Activated T-cell treated with anti-CD3 and anti-CD28 coated beads, Interleukin-2, amount 50 U/mL, for 24 hours (primary cell): Measurements from ENCODE around the gene PALM3.
A peak's percentile ranks its signal among the peaks of the same experiment; 100 is the strongest.
"Not testable (repeated sequence)": the region's sequence is repeated elsewhere in the genome, so short reads cannot be mapped to it uniquely, and the experiment has no call there.

Source experiments
- DNase-seq: peaks from one replicate; pipeline ENCODE4 v3.0.0-alpha.2; 2020
- H3K27ac Mint-ChIP-seq: 2 replicates; pipeline ENCODE4 v1.8.0; 2020; ENCODE audit warnings: mild to moderate bottlenecking, mixed read lengths
- H3K27me3 Mint-ChIP-seq: 2 replicates; pipeline ENCODE4 v1.8.0; 2020; ENCODE audit warnings: mixed read lengths
- H3K36me3 Mint-ChIP-seq: 2 replicates; pipeline ENCODE4 v1.8.0; 2020; ENCODE audit warnings: low read depth, mixed read lengths
- H3K4me1 Mint-ChIP-seq: 2 replicates; pipeline ENCODE4 v1.8.0; 2020; ENCODE audit warnings: low read depth, mixed read lengths
- H3K4me3 Mint-ChIP-seq: 2 replicates; pipeline ENCODE4 v1.8.0; 2020; ENCODE audit warnings: mild to moderate bottlenecking, moderate library complexity, mixed read lengths
- H3K9me3 Mint-ChIP-seq: 2 replicates; pipeline ENCODE4 v1.8.0; 2020; ENCODE audit warnings: mixed read lengths

The PALM3 gene

GRCh38 chr19:14019739-14020138 lies 42.1 kb downstream of the PALM3 start:
- not testable (repeated sequence) for H3K27ac Mint-ChIP-seq, H3K4me3 Mint-ChIP-seq, H3K9me3 Mint-ChIP-seq, H3K36me3 Mint-ChIP-seq, DNase-seq, H3K27me3 Mint-ChIP-seq
- peaks cover 13% of the 10 kb centered on the region for H3K4me1 Mint-ChIP-seq

GRCh38 chr19:14019100-14019499 lies 42.8 kb downstream of the PALM3 start:
- H3K36me3 Mint-ChIP-seq = no peaks in the 10 kb centered on the region
- H3K4me1 Mint-ChIP-seq = peaks cover 13% of the 10 kb centered on the region
- no peaks in the 10 kb centered on the region for H3K9me3 Mint-ChIP-seq
- H3K4me3 Mint-ChIP-seq = no peak overlapping the region
- no peaks in the 10 kb centered on the region for H3K27me3 Mint-ChIP-seq
- H3K27ac Mint-ChIP-seq = no peak overlapping the region
- DNase-seq = no peak

- H3K4me3 Mint-ChIP-seq = no peak overlapping the region
These were observed 46.3 kb downstream of the PALM3 start for GRCh38 chr19:14015524-14016035.

GRCh38 chr19:14012378-14012915 lies 49.4 kb downstream of the PALM3 start:
- no peak for DNase-seq
- H3K27me3 Mint-ChIP-seq = no peaks in the 10 kb centered on the region
- no peak overlapping the region for H3K27ac Mint-ChIP-seq
- no peaks in the 10 kb centered on the region for H3K9me3 Mint-ChIP-seq
- H3K4me1 Mint-ChIP-seq = peaks cover 4% of the 10 kb centered on the region
- no peak overlapping the region for H3K4me3 Mint-ChIP-seq
- no peaks in the 10 kb centered on the region for H3K36me3 Mint-ChIP-seq

More at GRCh38 chr19:14015524-14016035, 46.3 kb downstream of the PALM3 start:
- Mint-ChIP-seq H3K27ac (no peak overlapping the region), H3K36me3 (no peaks in the 10 kb centered on the region), H3K4me1 (peaks cover 6% of the 10 kb centered on the region), H3K27me3 (no peaks in the 10 kb centered on the region), H3K9me3 (no peaks in the 10 kb centered on the region)
- DNase-seq = no peak

GRCh38 chr19:14006766-14007562 lies 54.9 kb downstream of the PALM3 start:
- Mint-ChIP-seq H3K4me3 (peak overlapping the region; percentile 90), H3K4me1 (peaks cover 37% of the 10 kb centered on the region), H3K36me3 (peaks cover 8% of the 10 kb centered on the region), H3K27me3 (no peaks in the 10 kb centered on the region), H3K27ac (peak overlapping the region; percentile 99), H3K9me3 (no peaks in the 10 kb centered on the region)
- DNase-seq = peak; percentile 90

- Mint-ChIP-seq H3K36me3 (peaks cover 8% of the 10 kb centered on the region), H3K27ac (peak within 1 kb of the TSS; percentile 99), H3K27me3 (no peaks in the 10 kb centered on the region), H3K4me3 (peak within 1 kb of the TSS; percentile 90), H3K4me1 (peaks cover 44% of the 10 kb centered on the region), H3K9me3 (no peaks in the 10 kb centered on the region)
- DNase-seq = peak; percentile 100
These were observed 55.7 kb downstream of the PALM3 start, which contains the start of gene RFX1 for GRCh38 chr19:14006085-14006765. Gene RFX1 (minus strand): TSS chr19:14006320. CDS start chr19:13993843, 12,477 bp downstream.

GRCh38 chr19:14005349-14006084 lies 56.4 kb downstream of the PALM3 start:
- DNase-seq = peak; percentile 91

GRCh38 chr19:14004619-14005348 lies 57.1 kb downstream of the PALM3 start:
- peaks cover 54% of the 10 kb centered on the region for H3K4me1 Mint-ChIP-seq
- DNase-seq = no peak
- no peaks in the 10 kb centered on the region for H3K9me3 Mint-ChIP-seq
- peak overlapping the region; percentile 91 for H3K27ac Mint-ChIP-seq
- H3K36me3 Mint-ChIP-seq = peaks cover 19% of the 10 kb centered on the region
- no peaks in the 10 kb centered on the region for H3K27me3 Mint-ChIP-seq
- H3K4me3 Mint-ChIP-seq = peak overlapping the region; percentile 82

More at GRCh38 chr19:14005349-14006084, 56.4 kb downstream of the PALM3 start:
- Mint-ChIP-seq H3K36me3 (peaks cover 12% of the 10 kb centered on the region), H3K27me3 (no peaks in the 10 kb centered on the region), H3K9me3 (no peaks in the 10 kb centered on the region), H3K4me1 (peaks cover 51% of the 10 kb centered on the region), H3K27ac (peak overlapping the region; percentile 99), H3K4me3 (peak overlapping the region; percentile 90)
